HG03342 (cell line): ENCODE data around the gene TMC7.
"Not testable (repeated sequence)": the region's sequence is repeated elsewhere in the genome, so short reads cannot be mapped to it uniquely, and the experiment has no call there.

ENCODE experiments used
- ATAC-seq: cut with Tn5 transposase; IDR thresholded peaks from one replicate; pipeline ENCODE4 v1.9.1; 2021; ENCODE audit warnings: mild to moderate bottlenecking, moderate library complexity; ENCODE audit not compliant: unreplicated experiment

TMC7 gene

DNA sequence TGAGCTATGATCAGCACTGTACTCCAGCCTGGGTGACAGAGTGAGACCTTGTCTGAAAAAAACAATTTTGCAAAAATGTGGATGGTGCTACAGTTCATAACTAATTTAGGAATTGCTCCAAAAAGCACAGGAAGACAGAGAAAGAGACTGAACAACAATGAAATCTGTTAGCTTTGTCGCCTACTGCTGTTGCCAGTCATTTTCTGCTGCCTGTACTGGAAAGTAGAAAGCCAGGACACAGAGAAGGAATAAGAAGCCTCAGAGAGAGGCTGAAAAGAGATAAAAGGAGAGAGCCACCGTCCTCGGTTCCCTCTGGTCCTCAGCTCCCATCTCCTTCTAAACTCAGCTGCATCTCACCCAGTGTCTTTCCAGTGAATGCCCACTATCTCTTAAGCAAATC, 8.6 kb upstream of the TMC7 start:
- ATAC-seq: no peak

DNA sequence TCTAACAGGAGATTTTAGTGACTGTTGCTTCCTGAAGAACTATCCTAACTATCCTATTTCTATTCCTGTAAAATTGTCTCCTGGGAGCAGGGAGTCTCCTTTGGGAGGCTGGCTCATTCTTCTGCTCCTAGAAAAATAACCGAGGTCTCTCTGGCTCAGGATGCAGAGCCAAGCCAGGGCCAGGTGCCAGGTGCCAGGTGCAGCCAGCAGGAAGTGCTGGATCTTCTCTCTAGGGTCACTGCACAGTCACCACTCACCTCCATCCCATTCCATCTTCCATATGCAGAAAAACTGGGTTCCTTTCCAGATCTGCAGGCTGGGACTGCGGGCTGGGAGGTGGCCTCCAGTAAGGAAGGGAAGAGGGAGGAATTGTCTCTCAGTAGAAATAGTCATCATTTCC, 3.8 kb upstream of the TMC7 start:
- ATAC-seq: no peak

DNA sequence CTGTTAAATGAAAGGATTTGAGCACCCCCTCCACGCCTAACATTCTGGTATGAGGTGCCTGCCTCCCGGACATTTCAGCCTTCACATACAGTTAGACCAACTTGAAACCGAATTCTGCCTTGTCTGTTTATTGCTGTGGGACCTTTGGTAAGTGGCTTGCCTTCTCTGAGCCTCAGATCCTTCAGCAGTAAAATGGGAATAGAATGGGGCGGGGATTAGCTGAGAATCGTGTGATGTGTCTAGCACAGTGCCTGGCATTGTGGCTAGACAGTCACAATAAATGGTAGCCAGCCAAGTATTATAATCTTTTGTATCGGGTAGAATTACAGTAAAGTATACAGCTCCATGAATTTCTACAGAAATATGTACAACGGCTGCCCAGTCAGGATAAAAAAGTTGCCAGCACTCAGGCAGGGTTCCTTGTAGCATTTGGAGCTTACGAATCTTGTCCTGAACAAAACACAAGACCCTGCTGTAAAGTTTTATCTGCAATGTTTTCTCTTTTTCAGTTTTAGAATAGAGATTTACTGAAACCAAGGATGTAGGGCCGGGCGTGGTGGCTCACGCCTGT, 786 bp downstream of the TMC7 start:
- ATAC-seq: no peak

- ATAC-seq: not testable (repeated sequence)
These were observed 1.5 kb downstream of the TMC7 start for GRCh38 chr16:18985256-18985655.

DNA sequence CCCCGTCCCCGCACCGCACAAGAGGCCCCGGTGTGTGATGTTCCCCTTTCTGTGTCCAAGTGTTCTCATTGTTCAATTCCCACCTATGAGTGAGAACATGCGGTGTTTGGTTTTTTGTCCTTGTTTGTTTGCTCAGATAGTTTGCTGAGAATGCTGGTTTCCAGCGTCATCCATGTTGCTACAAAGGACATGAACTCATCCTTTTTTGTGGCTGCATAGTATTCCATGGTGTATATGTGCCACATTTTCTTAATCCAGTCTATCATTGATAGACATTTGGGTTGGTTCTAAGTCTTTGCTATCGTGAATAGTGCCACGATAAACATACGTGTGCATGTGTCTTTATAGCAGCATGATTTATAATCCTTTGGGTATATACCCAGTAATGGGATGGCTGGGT, 8.0 kb downstream of the TMC7 start:
- ATAC-seq: not testable (repeated sequence)

GRCh38 chr16:18993531-18993930, 9.8 kb downstream of the TMC7 start:
- not testable (repeated sequence) for ATAC-seq

- not testable (repeated sequence) for ATAC-seq
These were observed 10.4 kb downstream of the TMC7 start for GRCh38 chr16:18994181-18994580.

DNA sequence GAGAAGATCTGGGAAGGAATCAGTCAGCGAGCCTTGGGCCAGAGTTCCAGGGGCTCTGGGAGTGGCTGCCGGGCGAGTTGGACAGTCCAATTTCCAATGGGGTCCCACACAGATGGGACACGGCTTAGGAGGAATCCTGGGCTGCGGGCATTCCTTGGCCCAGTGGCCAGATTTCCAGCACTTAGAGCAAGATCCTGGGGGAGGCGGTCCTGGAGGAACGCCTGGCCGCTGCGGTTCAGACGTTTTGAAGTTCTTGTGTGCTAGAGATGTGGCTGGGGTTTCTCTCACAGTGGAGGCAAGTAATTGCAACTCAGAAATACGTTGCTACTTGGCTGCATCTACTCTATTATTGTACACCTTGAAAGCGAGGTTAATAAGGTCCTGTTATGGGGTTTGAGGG, 11.7 kb downstream of the TMC7 start:
- ATAC-seq: not testable (repeated sequence)

- ATAC-seq: not testable (repeated sequence)
These were observed 12.8 kb downstream of the TMC7 start for GRCh38 chr16:18996536-18996935.

- not testable (repeated sequence) for ATAC-seq
These were observed 13.3 kb downstream of the TMC7 start for GRCh38 chr16:18997001-18997400.

DNA sequence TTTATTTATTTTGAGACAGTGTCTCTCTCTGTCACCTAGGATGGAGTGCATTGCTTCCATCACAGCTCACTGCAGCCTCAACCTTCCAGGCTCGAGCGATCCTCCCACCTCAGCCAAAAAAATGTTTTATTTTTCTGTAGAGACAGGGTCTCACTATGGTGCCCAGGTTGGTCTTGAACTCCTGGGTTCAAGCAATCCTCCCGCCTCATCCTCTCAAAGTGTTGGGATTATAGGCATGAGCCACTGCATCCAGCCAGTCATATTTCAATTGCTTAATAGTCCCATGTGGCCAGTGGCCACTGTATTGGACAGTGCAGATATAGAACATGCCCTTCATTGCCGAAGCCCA, 15.3 kb downstream of the TMC7 start:
- ATAC-seq: no peak

DNA sequence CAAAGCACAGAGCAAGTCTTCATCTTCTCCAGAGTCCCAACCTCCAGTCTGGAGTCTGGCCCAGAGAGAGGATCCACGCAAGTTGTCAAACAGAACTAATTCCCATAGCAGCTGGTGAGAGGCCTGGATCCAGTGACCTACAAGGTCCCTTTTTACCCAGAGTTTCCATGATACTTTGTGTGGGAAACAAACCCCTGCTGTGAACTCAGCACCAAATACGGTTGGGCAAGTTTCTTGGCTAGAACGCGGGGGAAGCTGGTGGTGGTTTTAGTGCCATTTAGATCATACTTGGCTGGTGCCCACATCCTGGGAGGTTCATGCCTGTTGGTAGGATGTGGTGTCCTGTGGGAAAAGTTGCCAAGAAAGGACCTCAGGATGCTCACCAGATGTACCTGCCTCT, 18.1 kb downstream of the TMC7 start:
- no peak for ATAC-seq

GRCh38 chr16:19003935-19004334, 20.2 kb downstream of the TMC7 start:
- no peak for ATAC-seq

- no peak for ATAC-seq
These were observed 22.1 kb downstream of the TMC7 start for GRCh38 chr16:19005561-19006445.

DNA sequence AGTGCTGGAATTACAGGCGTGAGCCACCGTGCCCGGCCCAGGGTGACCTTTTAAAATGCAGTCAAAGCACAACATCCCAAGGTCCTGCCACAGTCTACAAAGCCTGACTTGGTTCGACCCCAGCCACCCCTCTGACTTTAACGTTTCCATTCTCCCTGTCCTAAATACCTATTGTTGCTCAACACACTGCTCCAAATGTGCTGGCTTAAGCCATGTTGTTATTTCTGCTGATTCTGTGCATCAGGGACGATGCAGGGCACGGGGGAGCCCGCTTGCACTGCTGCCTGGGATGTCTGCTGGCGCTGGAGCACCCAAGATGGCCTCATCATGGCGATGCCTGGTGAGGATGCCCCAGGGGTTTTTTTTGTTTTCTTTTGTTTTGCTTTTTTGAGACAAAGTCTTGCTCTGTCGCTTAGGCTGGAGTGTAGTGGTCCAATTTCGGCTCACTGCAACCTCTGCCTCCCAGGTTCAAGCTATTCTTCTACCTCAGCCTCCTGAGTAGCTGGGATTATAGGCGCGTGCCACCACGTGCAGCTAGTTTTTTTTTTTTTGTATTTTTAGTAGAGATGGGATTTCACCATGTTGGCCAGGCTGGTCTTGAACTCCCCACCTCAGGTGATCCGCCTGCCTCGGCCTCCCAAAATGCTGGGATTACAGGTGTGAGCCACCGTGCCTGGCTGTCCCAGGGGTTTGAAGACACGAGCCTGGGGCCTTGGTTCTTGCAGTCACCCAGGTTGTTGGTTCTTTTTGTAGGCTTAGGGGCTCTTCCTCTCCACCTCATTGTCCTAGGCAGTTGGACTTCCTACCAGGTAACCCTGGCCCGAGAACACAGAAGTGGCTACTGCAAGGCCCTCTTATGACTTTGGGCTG, 22.9 kb downstream of the TMC7 start:
- no peak for ATAC-seq

DNA sequence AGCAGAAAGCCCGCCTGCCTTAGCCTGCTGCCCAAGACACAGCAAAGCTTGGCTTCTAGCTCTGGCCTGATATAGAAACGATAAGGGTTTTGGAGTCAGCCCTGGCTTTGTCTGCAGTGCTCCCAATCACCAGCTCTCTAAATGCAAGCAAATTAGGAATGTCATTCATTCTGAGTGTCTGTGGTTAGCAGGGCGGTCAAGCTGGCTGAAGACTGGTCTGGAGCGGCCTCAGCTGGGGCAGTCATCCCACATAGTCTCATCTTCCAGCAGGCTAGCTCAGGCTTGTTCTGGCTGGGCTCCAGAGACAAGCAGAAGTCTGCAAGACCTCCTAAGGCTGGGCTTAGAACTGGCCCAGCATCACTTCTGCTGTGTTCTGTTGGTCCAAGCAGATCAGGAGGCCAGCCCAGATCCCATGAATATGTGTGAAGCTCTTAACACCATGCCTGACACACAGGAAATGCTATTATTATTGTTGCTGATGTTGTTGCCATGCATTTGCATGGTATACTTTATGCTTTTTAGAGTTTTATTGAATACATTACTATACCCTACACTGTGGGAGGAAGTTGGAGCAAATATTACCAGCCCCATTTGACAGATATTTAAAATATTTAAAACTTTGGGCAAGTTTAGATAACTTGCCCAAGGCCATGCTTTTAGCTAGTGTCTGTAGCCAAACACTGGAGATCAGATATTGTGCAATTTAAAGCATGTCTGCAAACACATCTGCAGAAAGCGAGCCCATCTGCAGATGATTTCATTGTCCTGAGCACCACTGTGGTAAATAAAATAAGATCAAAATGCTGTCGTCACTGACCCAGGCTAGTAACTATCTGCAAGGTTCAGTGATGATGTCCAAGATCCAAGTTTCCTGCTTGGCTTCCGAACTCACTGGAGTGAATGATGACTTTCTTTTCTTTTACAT, 24.8 kb downstream of the TMC7 start:
- ATAC-seq: no peak

DNA sequence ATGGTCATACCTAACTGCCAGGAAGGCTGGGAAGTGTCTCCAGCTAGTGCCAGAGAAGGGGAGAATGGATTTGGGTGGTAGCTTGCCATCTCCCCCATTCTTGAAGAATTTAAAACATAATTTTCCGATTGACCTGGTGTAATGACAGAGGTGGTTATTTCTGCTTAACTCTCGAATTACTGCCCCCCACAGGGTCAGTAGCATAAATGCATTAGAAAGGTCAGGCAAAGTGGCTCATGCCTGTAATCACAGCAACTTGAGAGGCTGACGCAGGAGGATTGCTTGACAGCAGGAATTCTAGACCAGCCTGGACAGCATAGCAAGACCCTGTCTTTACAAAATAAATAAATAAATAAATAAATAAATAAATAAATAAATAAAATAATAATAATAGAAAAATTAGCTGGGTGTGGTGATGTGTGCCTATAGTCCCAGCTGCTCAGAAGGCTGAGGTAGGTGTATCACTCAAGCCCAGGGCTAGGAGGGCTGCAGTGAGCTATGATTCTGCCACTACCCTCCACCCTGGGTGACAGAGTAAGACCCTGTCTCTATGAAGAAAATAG, 27.5 kb downstream of the TMC7 start:
- ATAC-seq: no peak

GRCh38 chr16:19014461-19014860, 30.7 kb downstream of the TMC7 start:
- no peak for ATAC-seq

- ATAC-seq: no peak
These were observed 33.4 kb downstream of the TMC7 start for GRCh38 chr16:19017179-19017578.

GRCh38 chr16:19020689-19021088, 37.0 kb downstream of the TMC7 start:
- no peak for ATAC-seq
